ENCODE results near the gene CORO6. TPM values are rescaled to one million over a fixed set of nuclear protein-coding genes. Genes with fewer than 3 reads are reported as not detected.

Gene CORO6
- polyA plus RNA-seq, 2 donors: 12.6 to 22.5 TPM

DNA sequence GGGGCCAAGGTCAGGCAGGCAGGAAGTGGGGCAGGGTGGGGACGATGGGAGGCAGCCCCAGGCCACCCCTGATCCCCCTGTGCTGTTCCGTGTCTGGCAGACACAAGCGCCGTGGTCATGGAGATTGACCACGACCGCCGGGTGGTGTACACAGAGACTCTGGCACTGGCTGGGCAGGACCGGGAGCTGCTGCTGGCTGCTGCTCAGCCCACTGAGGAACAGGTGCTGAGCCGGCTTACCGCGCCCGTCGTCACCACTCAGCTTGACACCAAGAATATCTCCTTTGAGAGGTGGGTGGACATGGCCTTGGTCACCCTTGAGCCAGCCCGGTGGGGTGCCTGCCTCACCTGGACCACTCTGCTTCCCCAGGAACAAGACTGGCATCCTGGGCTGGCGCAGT is 13.7 kb downstream of the CORO6 start:
- Histone ChIP-seq H3K9me3 (ENCODE audit: control insufficient read depth in 2 of 2, insufficient read depth in 1 of 2, low read depth in 1 of 2, low read length in 1 of 2) (no peaks in the 10 kb centered on the region), H3K27ac (ENCODE audit: low read depth in 2 of 2, low read length in 1 of 2) (no peak overlapping the region), H3K4me1 (ENCODE audit: control insufficient read depth in 2 of 2, insufficient read depth in 2 of 2, low read length in 1 of 2) (peaks cover 0 to 5% of the 10 kb centered on the region in 2 donors), H3K36me3 (ENCODE audit: control insufficient read depth in 2 of 2, insufficient read depth in 2 of 2, low read length in 1 of 2) (no peaks in the 10 kb centered on the region), H3K27me3 (ENCODE audit: control insufficient read depth in 1 of 2, insufficient read depth in 2 of 2, low read length in 2 of 2) (no peaks in the 10 kb centered on the region), H3K4me3 (ENCODE audit: low read depth in 1 of 2, low read length in 2 of 2) (no peak overlapping the region)
- WGBS, 2 donors: 87 to 89% methylated on average over 15 of the region's 15 CpGs

DNA sequence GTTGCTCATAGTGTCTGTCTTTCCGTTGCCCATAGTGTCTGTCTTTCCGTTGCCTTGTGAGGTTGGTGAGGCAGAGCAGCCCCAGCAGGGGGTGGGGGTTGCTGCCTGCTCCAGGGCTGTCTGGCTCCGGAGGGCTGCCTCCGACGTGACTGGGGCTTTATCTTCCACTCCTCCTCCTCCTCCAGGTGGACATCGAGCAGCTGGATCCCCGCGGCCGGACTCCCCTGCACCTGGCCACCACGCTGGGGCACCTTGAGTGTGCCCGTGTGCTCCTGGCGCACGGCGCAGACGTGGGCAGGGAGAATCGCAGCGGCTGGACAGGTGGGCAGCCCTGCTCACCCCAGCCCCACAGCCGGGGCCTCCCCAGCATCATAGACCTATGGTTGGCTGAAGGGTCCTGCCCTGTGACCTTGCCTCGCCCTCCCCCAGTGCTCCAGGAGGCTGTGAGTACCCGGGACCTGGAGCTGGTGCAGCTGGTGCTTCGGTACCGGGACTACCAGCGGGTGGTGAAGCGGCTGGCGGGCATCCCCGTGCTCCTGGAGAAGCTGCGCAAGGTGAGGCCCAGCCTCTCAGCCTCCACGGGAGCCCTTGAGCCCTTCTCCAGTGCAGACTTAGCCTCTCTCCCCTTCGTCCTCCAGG is 15.0 kb downstream of the CORO6 start:
- H3K4me3 ChIP-seq (ENCODE audit: low read depth in 1 of 2, low read length in 2 of 2): no peak overlapping the region
- H3K9me3 ChIP-seq (ENCODE audit: control insufficient read depth in 2 of 2, insufficient read depth in 1 of 2, low read depth in 1 of 2, low read length in 1 of 2): no peaks in the 10 kb centered on the region
- no peaks in the 10 kb centered on the region for H3K4me1 ChIP-seq (ENCODE audit: control insufficient read depth in 2 of 2, insufficient read depth in 2 of 2, low read length in 1 of 2)
- H3K27ac ChIP-seq (ENCODE audit: low read depth in 2 of 2, low read length in 1 of 2): no peak overlapping the region
- WGBS, 2 donors: 91 to 93% methylated on average over 29 of the region's 29 CpGs
- no peaks in the 10 kb centered on the region for H3K27me3 ChIP-seq (ENCODE audit: control insufficient read depth in 1 of 2, insufficient read depth in 2 of 2, low read length in 2 of 2)
- H3K36me3 ChIP-seq (ENCODE audit: control insufficient read depth in 2 of 2, insufficient read depth in 2 of 2, low read length in 1 of 2): no peaks in the 10 kb centered on the region

- H3K9me3 ChIP-seq (ENCODE audit: control insufficient read depth in 2 of 2, insufficient read depth in 1 of 2, low read depth in 1 of 2, low read length in 1 of 2): no peaks in the 10 kb centered on the region
- no peaks in the 10 kb centered on the region for H3K27me3 ChIP-seq (ENCODE audit: control insufficient read depth in 1 of 2, insufficient read depth in 2 of 2, low read length in 2 of 2)
- 86 to 91% methylated on average over 6 of the region's 6 CpGs for WGBS, 2 donors
- H3K27ac ChIP-seq (ENCODE audit: low read depth in 2 of 2, low read length in 1 of 2): no peak overlapping the region
- no peak overlapping the region for H3K4me3 ChIP-seq (ENCODE audit: low read depth in 1 of 2, low read length in 2 of 2)
- H3K36me3 ChIP-seq (ENCODE audit: control insufficient read depth in 2 of 2, insufficient read depth in 2 of 2, low read length in 1 of 2): no peaks in the 10 kb centered on the region
- H3K4me1 ChIP-seq (ENCODE audit: control insufficient read depth in 2 of 2, insufficient read depth in 2 of 2, low read length in 1 of 2): no peaks in the 10 kb centered on the region
Measured at GRCh38 chr17:29603109-29603674, 19.5 kb downstream of the CORO6 start.

GRCh38 chr17:29597361-29598172 is 25.1 kb downstream of the CORO6 start:
- Histone ChIP-seq H3K4me3 (ENCODE audit: low read depth in 1 of 2, low read length in 2 of 2) (no peak overlapping the region), H3K36me3 (ENCODE audit: control insufficient read depth in 2 of 2, insufficient read depth in 2 of 2, low read length in 1 of 2) (no peaks in the 10 kb centered on the region), H3K27me3 (ENCODE audit: control insufficient read depth in 1 of 2, insufficient read depth in 2 of 2, low read length in 2 of 2) (no peaks in the 10 kb centered on the region), H3K4me1 (ENCODE audit: control insufficient read depth in 2 of 2, insufficient read depth in 2 of 2, low read length in 1 of 2) (peaks cover 6 to 8% of the 10 kb centered on the region in 2 donors), H3K27ac (ENCODE audit: low read depth in 2 of 2, low read length in 1 of 2) (no peak overlapping the region), H3K9me3 (ENCODE audit: control insufficient read depth in 2 of 2, insufficient read depth in 1 of 2, low read depth in 1 of 2, low read length in 1 of 2) (no peaks in the 10 kb centered on the region)
- WGBS, 2 donors: 64 to 75% methylated on average over 13 of the region's 13 CpGs

DNA sequence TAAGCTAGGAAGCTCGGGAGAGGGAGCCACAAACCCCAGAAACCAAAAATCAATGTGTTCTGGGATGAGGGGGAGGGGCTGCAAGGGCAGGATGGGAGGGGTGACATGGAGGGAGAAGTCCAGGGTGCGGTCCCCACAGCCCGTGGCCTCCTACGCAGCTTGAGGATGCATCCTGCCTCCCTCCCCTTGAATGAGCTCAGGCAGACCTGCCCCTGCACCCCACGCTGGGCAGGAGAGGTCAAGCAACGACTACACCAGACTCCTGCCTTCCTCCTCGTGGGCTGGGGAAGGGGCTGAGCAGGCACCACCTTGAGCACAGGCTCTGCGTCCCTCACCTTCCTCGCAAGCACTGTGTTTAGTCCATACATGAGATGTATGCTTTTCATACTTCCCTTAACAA is 25.9 kb downstream of the CORO6 start:
- Histone ChIP-seq H3K9me3 (ENCODE audit: control insufficient read depth in 2 of 2, insufficient read depth in 1 of 2, low read depth in 1 of 2, low read length in 1 of 2) (no peaks in the 10 kb centered on the region), H3K4me3 (ENCODE audit: low read depth in 1 of 2, low read length in 2 of 2) (no peak overlapping the region), H3K27ac (ENCODE audit: low read depth in 2 of 2, low read length in 1 of 2) (no peak overlapping the region), H3K27me3 (ENCODE audit: control insufficient read depth in 1 of 2, insufficient read depth in 2 of 2, low read length in 2 of 2) (no peaks in the 10 kb centered on the region), H3K4me1 (ENCODE audit: control insufficient read depth in 2 of 2, insufficient read depth in 2 of 2, low read length in 1 of 2) (peaks cover 8% of the 10 kb centered on the region in 2 donors), H3K36me3 (ENCODE audit: control insufficient read depth in 2 of 2, insufficient read depth in 2 of 2, low read length in 1 of 2) (no peaks in the 10 kb centered on the region)
- 57 to 64% methylated on average over 9 of the region's 9 CpGs for WGBS, 2 donors

DNA sequence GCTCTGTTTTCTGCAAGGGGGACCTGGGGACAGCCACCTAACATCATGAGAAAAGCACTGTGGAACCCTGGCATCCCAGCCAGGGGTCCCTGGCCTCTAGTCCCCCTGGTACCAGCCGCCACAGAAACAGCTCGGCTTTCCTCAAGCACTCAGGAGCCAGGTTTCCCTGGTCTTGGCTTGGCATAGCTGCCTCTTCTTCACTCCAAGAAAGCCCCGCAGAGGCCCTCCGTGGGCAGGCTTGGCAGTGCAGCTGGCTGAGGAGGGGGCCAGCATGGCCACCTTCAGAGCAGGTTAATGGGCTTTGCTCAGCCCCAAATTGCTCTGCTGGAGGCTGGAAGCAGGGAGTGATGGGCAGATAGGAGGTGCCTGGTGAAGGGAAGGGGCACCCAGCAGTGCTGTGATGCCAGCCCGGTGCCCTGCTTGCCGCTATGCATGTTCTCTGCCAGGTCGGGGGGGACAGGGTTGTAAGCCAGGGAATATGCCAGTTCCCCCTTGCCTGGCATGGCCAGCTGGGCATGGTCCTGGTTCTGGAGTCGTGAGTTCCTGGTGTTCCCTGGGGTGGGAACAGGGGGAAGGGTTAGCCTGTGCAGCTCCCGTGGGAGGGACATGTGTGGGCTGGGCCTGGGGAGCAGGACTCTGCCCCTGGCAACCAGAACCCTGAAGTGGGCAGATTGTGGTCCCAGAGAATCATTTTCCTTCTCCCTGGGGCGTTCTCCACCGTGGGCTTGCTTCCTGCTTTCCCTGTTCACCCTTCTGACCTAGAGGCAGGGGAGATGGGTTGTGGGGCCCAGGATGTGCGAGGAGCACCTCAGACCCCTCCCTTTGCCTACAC is 26.6 kb downstream of the CORO6 start:
- no peaks in the 10 kb centered on the region for H3K9me3 ChIP-seq (ENCODE audit: control insufficient read depth in 2 of 2, insufficient read depth in 1 of 2, low read depth in 1 of 2, low read length in 1 of 2)
- H3K27ac ChIP-seq (ENCODE audit: low read depth in 2 of 2, low read length in 1 of 2): no peak overlapping the region
- H3K4me1 ChIP-seq (ENCODE audit: control insufficient read depth in 2 of 2, insufficient read depth in 2 of 2, low read length in 1 of 2): peaks cover 8 to 11% of the 10 kb centered on the region in 2 donors
- 79 to 80% methylated on average over 12 of the region's 12 CpGs for WGBS, 2 donors
- H3K27me3 ChIP-seq (ENCODE audit: control insufficient read depth in 1 of 2, insufficient read depth in 2 of 2, low read length in 2 of 2): no peaks in the 10 kb centered on the region
- H3K4me3 ChIP-seq (ENCODE audit: low read depth in 1 of 2, low read length in 2 of 2): no peak overlapping the region
- H3K36me3 ChIP-seq (ENCODE audit: control insufficient read depth in 2 of 2, insufficient read depth in 2 of 2, low read length in 1 of 2): no peaks in the 10 kb centered on the region

DNA sequence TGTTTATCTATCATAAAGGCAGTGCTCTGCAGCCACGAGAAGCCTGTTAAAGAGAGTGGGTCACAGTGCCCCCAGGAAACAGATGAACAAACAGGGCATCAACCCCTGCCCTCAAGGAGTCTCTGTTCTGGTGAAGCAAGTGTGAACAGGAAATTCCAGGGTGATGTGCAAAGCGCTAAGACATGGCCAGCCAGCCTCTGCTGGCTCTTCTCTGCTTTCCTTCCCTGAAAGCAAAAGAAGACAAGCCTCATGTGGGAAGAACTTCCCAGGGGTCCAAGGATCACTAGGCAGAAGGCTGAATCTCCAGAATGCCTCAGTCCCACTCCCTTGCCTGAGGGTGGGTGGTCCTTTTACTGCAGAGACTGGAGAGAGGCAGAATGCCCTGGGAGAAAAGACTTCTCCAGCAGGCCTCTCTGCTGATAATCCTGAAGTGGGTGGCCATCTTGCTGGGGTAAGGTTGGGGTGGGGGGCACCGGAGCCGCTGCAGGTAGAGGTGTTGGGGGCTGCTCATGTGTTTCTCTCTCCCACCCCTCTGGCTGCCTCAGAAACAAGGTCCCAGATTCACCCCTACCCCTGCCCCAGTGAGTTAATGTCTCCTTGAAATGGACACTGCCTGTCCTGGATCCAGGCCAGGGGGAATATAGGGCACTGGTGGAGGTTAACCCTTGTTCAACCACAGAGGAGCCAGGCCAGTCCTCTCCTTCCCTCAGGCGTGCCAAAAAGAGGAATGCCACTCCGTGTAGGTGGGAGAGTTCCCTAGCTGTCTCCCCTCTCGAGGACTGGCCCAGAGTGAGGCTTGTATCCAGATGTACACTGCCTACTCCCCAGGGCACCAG is 27.4 kb downstream of the CORO6 start:
- no peaks in the 10 kb centered on the region for H3K27me3 ChIP-seq (ENCODE audit: control insufficient read depth in 1 of 2, insufficient read depth in 2 of 2, low read length in 2 of 2)
- H3K36me3 ChIP-seq (ENCODE audit: control insufficient read depth in 2 of 2, insufficient read depth in 2 of 2, low read length in 1 of 2): no peaks in the 10 kb centered on the region
- no peak overlapping the region for H3K4me3 ChIP-seq (ENCODE audit: low read depth in 1 of 2, low read length in 2 of 2)
- H3K27ac ChIP-seq (ENCODE audit: low read depth in 2 of 2, low read length in 1 of 2): no peak overlapping the region
- 79 to 86% methylated on average over 7 of the region's 7 CpGs for WGBS, 2 donors
- no peaks in the 10 kb centered on the region for H3K9me3 ChIP-seq (ENCODE audit: control insufficient read depth in 2 of 2, insufficient read depth in 1 of 2, low read depth in 1 of 2, low read length in 1 of 2)
- peaks cover 11 to 17% of the 10 kb centered on the region in 2 donors for H3K4me1 ChIP-seq (ENCODE audit: control insufficient read depth in 2 of 2, insufficient read depth in 2 of 2, low read length in 1 of 2)

DNA sequence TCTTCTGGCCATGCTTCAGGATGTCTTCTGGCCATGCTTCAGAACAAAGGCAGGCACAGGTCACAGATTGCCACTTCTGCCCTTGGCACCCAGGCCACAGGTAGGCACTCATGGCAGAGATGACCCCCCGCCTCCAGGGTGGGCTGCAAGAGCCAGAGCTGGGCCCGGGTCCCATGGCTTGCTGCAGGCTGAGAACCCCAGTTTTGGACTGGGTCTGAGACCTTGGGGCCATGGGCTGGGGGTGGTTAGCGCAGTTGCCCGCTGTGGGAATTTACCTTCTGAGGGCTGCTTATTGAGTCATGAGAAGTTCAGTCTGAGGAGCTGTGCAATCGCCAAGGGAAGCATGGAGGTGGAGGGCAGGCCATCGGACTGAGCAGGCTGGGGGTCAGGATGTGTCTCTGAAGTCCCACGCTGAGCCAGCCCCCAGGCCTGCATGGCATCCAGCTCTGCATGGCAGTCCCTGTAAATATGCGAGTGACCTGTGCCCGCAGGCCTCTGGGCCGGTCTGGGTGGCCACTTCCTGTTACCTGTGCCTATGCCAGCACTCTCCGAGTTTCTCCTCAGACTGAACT is 28.1 kb downstream of the CORO6 start:
- Histone ChIP-seq H3K36me3 (ENCODE audit: control insufficient read depth in 2 of 2, insufficient read depth in 2 of 2, low read length in 1 of 2) (no peaks in the 10 kb centered on the region), H3K27me3 (ENCODE audit: control insufficient read depth in 1 of 2, insufficient read depth in 2 of 2, low read length in 2 of 2) (no peaks in the 10 kb centered on the region), H3K9me3 (ENCODE audit: control insufficient read depth in 2 of 2, insufficient read depth in 1 of 2, low read depth in 1 of 2, low read length in 1 of 2) (no peaks in the 10 kb centered on the region), H3K4me3 (ENCODE audit: low read depth in 1 of 2, low read length in 2 of 2) (no peak overlapping the region), H3K4me1 (ENCODE audit: control insufficient read depth in 2 of 2, insufficient read depth in 2 of 2, low read length in 1 of 2) (peaks cover 14 to 23% of the 10 kb centered on the region in 2 donors), H3K27ac (ENCODE audit: low read depth in 2 of 2, low read length in 1 of 2) (no peak overlapping the region)
- 89 to 92% methylated on average over 10 to 11 of the region's 11 CpGs for WGBS, 2 donors

All from esophagus (tissue), 2 donors.